HCT116 (cell line): ENCODE measurements around the gene ICA1L. TPM values are rescaled to one million over a fixed set of nuclear protein-coding genes. Genes with fewer than 3 reads are reported as not detected.
A peak's percentile ranks its signal among the peaks of the same experiment; 100 is the strongest.

Experiments
- EGR1 ChIP-seq: IDR thresholded peaks from 2 replicates; pipeline ENCODE4 v1.6.1; 2012; ENCODE audit warnings: low read depth
- EZH2 ChIP-seq: fragments of 200-600 bp; sonication (generic); IDR thresholded peaks from 2 replicates; pipeline ENCODE4 v1.6.1; 2017; ENCODE audit warnings: antibody characterized with exemption, mixed run types
- EZH2phosphoT487 ChIP-seq: fragments of 200-600 bp; IDR thresholded peaks from 2 replicates; pipeline ENCODE4 v1.6.1; 2018; ENCODE audit warnings: antibody characterized with exemption, borderline replicate concordance
- TCF7L2 ChIP-seq: IDR thresholded peaks from 2 replicates; pipeline ENCODE4 v1.7.0; 2011; ENCODE audit warnings: borderline replicate concordance, inconsistent platforms; ENCODE audit not compliant: insufficient read depth, insufficient read length; ENCODE audit errors: extremely low read depth
- YY1 ChIP-seq: IDR thresholded peaks from 2 replicates; pipeline ENCODE4 v1.6.1; 2011; ENCODE audit warnings: low read length, low read depth, moderate library complexity, mild to moderate bottlenecking; ENCODE audit not compliant: insufficient replicate concordance; ENCODE audit errors: extremely low read depth
- ZBTB33 ChIP-seq: IDR thresholded peaks from 2 replicates; pipeline ENCODE4 v1.6.1; 2011; ENCODE audit warnings: mild to moderate bottlenecking, low read length, moderate library complexity; ENCODE audit not compliant: insufficient replicate concordance; ENCODE audit errors: extremely low read depth
- ZNF274 ChIP-seq: fragments of 200-500 bp; sonication (Bioruptor generic); IDR thresholded peaks from 2 replicates; pipeline ENCODE4 v1.6.1; 2014; ENCODE audit warnings: mild to moderate bottlenecking, low read depth, low read length, inconsistent platforms
- total RNA-seq: library from RNA; stranded (reverse); gene quantifications from one replicate; pipeline ENCODE4 v1.2.1, GENCODE V29; 2021; ENCODE audit not compliant: unreplicated experiment
- TF ChIP-seq, protein P1 (sequence below): IDR thresholded peaks from 2 replicates; pipeline ENCODE4 v1.6.1; 2012; ENCODE audit warnings: low read depth
- TF ChIP-seq, protein P2 (sequence below), 3 experiments: fragments of 200-600 bp in 1 of 3; sonication (generic) in 1 of 3; IDR thresholded peaks in 2 of 3; conservative IDR thresholded peaks in 1 of 3; 2 replicates each; pipeline ENCODE4 v1.5.1; 2012 to 2017; ENCODE audit warnings: low read depth in 2 of 3, low read length in 2 of 3, antibody characterized with exemption in 1 of 3, borderline replicate concordance in 1 of 3, control low read depth in 1 of 3, mild to moderate bottlenecking in 1 of 3, mixed read lengths in 1 of 3, mixed run types in 1 of 3, moderate library complexity in 1 of 3; ENCODE audit not compliant: insufficient read depth in 1 of 3

The ICA1L gene
- total RNA-seq, 1 experiment from 2014 or later, result 2.5 TPM

- TF ChIP-seq, protein P1, sequence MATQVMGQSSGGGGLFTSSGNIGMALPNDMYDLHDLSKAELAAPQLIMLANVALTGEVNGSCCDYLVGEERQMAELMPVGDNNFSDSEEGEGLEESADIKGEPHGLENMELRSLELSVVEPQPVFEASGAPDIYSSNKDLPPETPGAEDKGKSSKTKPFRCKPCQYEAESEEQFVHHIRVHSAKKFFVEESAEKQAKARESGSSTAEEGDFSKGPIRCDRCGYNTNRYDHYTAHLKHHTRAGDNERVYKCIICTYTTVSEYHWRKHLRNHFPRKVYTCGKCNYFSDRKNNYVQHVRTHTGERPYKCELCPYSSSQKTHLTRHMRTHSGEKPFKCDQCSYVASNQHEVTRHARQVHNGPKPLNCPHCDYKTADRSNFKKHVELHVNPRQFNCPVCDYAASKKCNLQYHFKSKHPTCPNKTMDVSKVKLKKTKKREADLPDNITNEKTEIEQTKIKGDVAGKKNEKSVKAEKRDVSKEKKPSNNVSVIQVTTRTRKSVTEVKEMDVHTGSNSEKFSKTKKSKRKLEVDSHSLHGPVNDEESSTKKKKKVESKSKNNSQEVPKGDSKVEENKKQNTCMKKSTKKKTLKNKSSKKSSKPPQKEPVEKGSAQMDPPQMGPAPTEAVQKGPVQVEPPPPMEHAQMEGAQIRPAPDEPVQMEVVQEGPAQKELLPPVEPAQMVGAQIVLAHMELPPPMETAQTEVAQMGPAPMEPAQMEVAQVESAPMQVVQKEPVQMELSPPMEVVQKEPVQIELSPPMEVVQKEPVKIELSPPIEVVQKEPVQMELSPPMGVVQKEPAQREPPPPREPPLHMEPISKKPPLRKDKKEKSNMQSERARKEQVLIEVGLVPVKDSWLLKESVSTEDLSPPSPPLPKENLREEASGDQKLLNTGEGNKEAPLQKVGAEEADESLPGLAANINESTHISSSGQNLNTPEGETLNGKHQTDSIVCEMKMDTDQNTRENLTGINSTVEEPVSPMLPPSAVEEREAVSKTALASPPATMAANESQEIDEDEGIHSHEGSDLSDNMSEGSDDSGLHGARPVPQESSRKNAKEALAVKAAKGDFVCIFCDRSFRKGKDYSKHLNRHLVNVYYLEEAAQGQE, result no peak
- TF ChIP-seq TCF7L2, result peak; percentile 69
- TF ChIP-seq, protein P2, sequence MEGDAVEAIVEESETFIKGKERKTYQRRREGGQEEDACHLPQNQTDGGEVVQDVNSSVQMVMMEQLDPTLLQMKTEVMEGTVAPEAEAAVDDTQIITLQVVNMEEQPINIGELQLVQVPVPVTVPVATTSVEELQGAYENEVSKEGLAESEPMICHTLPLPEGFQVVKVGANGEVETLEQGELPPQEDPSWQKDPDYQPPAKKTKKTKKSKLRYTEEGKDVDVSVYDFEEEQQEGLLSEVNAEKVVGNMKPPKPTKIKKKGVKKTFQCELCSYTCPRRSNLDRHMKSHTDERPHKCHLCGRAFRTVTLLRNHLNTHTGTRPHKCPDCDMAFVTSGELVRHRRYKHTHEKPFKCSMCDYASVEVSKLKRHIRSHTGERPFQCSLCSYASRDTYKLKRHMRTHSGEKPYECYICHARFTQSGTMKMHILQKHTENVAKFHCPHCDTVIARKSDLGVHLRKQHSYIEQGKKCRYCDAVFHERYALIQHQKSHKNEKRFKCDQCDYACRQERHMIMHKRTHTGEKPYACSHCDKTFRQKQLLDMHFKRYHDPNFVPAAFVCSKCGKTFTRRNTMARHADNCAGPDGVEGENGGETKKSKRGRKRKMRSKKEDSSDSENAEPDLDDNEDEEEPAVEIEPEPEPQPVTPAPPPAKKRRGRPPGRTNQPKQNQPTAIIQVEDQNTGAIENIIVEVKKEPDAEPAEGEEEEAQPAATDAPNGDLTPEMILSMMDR (IDR thresholded peaks at IDR 0.05 in 2 of 3, conservative IDR thresholded peaks at IDR 0.05 in 1 of 3; ENCODE audit: borderline replicate concordance in 1 of 3, insufficient read depth in 1 of 3, low read depth in 2 of 3, low read length in 2 of 3), result no peak
- TF ChIP-seq EZH2, result no peak
- peak; percentile 70 for TF ChIP-seq ZBTB33
- no peak for TF ChIP-seq ZNF274
- TF ChIP-seq EZH2phosphoT487, result no peak
- TF ChIP-seq YY1, result peak; percentile 58
- TF ChIP-seq EGR1, result no peak
Observed at GRCh38 chr2:202911512-202912341, 40.2 kb upstream of the ICA1L start, which contains the start of the genes CARF and WDR12 (continued).
